ENCODE measurements around the gene KCNIP3. TPM values are rescaled to one million over a fixed set of nuclear protein-coding genes. Genes with fewer than 3 reads are reported as not detected.

Gene KCNIP3
- total and polyA plus RNA-seq, 10 donors, result 0.59 to 5.2 (median 3.0) TPM

DNA sequence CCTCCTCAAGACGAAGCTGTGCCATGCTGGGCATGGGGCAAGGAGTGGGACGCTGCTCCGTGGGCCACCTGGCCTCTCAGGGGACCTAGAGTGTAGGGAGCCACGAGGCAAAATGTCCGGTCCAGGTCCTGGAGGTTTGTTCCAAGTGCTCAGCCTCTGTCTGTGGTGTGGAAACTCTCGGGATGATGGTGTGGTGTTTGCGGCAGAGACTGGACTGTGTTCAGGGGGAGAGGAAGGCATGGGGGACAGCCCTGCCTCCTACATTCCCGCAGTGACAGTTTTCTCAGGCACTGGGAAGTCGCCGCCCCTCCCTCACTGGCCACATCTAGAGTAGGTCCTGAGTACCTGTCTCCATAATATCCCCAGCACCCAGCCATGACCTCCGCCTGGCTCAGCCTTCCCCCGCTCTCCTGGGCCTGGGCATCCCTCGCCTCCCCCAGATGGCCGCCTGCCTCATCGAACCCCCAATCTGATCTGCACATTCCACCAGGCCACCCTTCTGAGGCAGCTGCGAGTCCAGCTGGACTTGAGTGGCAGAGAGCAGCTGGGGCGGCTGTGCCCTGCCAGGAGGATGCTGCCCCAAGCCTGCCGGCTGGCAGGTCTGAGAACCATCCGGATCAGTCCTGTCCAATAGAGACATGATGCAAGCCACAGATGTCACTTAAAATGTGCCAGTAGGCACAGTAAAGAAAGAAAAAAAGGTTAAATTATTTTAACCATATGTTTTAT, 6.2 kb downstream of the KCNIP3 start:
- intact Hi-C loops (cut with DNase I; ENCODE audit: low total_unique reads), result no loop called here
- DNase-seq, result no peak
- TF ChIP-seq, protein P1, sequence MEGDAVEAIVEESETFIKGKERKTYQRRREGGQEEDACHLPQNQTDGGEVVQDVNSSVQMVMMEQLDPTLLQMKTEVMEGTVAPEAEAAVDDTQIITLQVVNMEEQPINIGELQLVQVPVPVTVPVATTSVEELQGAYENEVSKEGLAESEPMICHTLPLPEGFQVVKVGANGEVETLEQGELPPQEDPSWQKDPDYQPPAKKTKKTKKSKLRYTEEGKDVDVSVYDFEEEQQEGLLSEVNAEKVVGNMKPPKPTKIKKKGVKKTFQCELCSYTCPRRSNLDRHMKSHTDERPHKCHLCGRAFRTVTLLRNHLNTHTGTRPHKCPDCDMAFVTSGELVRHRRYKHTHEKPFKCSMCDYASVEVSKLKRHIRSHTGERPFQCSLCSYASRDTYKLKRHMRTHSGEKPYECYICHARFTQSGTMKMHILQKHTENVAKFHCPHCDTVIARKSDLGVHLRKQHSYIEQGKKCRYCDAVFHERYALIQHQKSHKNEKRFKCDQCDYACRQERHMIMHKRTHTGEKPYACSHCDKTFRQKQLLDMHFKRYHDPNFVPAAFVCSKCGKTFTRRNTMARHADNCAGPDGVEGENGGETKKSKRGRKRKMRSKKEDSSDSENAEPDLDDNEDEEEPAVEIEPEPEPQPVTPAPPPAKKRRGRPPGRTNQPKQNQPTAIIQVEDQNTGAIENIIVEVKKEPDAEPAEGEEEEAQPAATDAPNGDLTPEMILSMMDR (IDR thresholded peaks at IDR 0.05 in 8 of 11, conservative IDR thresholded peaks at IDR 0.05 in 3 of 11), result no peak
- TF ChIP-seq POLR2A (IDR thresholded peaks at IDR 0.05) (no peak), POLR2AphosphoS5 (IDR thresholded peaks at IDR 0.05) (no peak)
- H3K4me3 ChIP-seq, result no peak overlapping the region
- H3K4me1 ChIP-seq, result no peaks in the 10 kb centered on the region
- peaks cover 0 to 24% (median 0%) of the 10 kb centered on the region in 7 donors for H3K27me3 ChIP-seq (replicated peaks in 1 of 7)
- no peaks in the 10 kb centered on the region for H3K9me3 ChIP-seq
- no peak overlapping the region for H3K27ac ChIP-seq
- WGBS, 5 donors, result 85 to 90% (median 86%) methylated on average over 17 to 19 of the region's 19 CpGs
- H3K36me3 ChIP-seq, result no peaks in the 10 kb centered on the region

DNA sequence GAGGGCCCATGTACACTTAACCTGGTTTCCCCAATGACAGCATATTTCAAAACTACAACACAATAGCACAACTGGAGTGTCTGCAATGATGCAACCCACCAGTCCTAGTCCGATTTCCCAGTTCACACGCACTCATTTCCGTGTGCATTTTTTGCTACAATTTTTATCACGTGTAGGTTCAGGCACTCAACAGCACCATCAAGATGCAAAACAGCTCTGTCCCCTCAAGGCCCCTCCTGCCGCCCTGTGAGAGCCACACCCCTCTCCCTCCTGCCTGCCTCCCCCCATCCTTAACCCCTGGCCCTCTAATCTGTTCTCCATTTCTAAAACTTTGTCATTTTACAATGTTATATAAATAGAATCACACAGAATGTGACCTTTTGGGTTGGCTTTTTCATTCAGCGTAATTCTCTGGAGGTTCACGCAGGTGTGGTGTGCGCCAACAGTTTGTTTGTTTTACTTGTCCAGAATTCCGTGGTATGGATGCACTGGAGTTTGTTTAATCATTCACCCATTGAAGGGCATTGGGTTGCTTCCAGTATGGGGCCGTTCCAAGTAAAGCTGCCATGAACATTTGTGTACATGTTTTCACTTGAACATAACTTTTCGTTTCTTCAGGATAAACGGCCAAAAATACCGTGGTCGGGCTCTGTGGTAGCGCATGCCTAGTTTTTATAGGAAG, 8.4 kb downstream of the KCNIP3 start:
- TF ChIP-seq POLR2AphosphoS5 (IDR thresholded peaks at IDR 0.05) (no peak), POLR2A (IDR thresholded peaks at IDR 0.05) (no peak)
- TF ChIP-seq, protein P1 (IDR thresholded peaks at IDR 0.05 in 8 of 11, conservative IDR thresholded peaks at IDR 0.05 in 3 of 11), result no peak
- intact Hi-C loops (cut with DNase I; ENCODE audit: low total_unique reads), result no loop called here
- no peaks in the 10 kb centered on the region for H3K9me3 ChIP-seq
- no peaks in the 10 kb centered on the region for H3K4me1 ChIP-seq
- WGBS, 5 donors, result 75 to 88% (median 84%) methylated on average over 15 of the region's 15 CpGs
- H3K27ac ChIP-seq, result no peak overlapping the region
- no peaks in the 10 kb centered on the region for H3K36me3 ChIP-seq
- peaks cover 0 to 14% (median 0%) of the 10 kb centered on the region in 7 donors for H3K27me3 ChIP-seq (replicated peaks in 1 of 7)
- no peak overlapping the region for H3K4me3 ChIP-seq
- no peak for DNase-seq

DNA sequence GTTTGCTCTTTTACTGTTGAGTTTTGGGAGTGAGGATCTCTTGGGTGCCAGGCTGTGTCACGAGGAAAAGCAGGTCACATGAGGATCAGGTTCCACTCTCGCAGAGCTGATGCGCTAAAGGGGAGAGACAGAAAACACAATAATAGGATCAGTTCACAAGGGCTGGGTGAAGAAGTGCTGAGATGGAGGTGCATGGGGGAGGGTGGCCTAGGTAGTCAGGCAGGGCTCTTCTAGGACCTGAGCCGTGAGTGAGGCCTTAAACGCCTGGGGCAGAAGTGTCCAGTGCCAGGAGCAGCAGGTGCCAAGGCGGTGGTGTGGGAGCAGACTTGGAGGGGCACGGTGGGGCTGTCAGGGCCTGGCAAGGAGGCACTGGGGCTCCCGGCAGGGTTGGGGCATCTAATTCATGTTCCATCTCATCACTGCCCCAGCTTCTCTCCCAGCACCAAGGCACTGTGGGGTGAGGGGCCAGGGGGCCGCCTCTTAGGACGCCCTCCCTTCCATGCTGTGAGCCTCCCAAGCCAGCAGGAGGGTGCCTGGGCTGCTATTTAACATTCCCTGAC, 9.3 kb downstream of the KCNIP3 start:
- intact Hi-C loops (cut with DNase I; ENCODE audit: low total_unique reads), result no loop called here
- WGBS, 5 donors, result 85 to 93% (median 88%) methylated on average over 9 to 10 of the region's 10 CpGs
- Histone ChIP-seq H3K27ac (no peak overlapping the region), H3K4me1 (no peaks in the 10 kb centered on the region), H3K4me3 (no peak overlapping the region), H3K36me3 (no peaks in the 10 kb centered on the region), H3K27me3 (replicated peaks in 1 of 7) (peaks cover 0 to 9% (median 0%) of the 10 kb centered on the region in 7 donors), H3K9me3 (no peaks in the 10 kb centered on the region)
- no peak for TF ChIP-seq POLR2AphosphoS5 (IDR thresholded peaks at IDR 0.05)
- no peak for DNase-seq

DNA sequence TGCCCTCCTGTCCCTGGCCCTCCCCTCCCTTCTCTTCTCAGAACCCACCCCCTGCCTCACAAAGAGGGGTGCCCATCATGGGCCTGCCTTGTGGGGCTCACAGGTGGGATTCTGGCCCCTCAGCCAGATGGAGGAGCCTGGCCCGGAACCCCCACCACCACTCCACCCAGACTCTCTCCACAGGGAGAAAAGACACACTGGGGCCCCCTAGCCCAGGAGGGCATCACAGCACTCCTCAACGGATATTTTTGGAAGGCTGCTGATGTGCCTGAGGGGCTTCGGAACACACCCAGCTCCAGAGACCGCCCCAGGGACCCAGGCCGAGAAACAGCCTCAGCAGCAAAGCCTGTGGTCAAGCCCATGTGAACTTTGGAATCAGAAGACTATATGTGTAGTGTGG, 9.9 kb downstream of the KCNIP3 start:
- H3K27ac ChIP-seq, result no peak overlapping the region
- H3K4me3 ChIP-seq, result no peak overlapping the region
- TF ChIP-seq, protein P1 (IDR thresholded peaks at IDR 0.05 in 8 of 11, conservative IDR thresholded peaks at IDR 0.05 in 3 of 11), result no peak
- no peak for TF ChIP-seq POLR2A (IDR thresholded peaks at IDR 0.05)
- TF ChIP-seq POLR2AphosphoS5 (IDR thresholded peaks at IDR 0.05), result no peak
- H3K27me3 ChIP-seq (replicated peaks in 1 of 7), result peaks cover 0 to 9% (median 0%) of the 10 kb centered on the region in 7 donors
- no peaks in the 10 kb centered on the region for H3K9me3 ChIP-seq
- intact Hi-C loops (cut with DNase I; ENCODE audit: low total_unique reads), result no loop called here
- no peaks in the 10 kb centered on the region for H3K36me3 ChIP-seq
- no peak for DNase-seq
- no peaks in the 10 kb centered on the region for H3K4me1 ChIP-seq
- whole genome bisulfite sequencing, 5 donors, result 83 to 91% (median 89%) methylated on average over 4 to 5 of the region's 5 CpGs
